Stimulated activated CD8-positive, alpha-beta memory T cell treated with anti-CD3 and anti-CD28 coated beads, Interleukin-4, amount 100 ng/mL, for 1 hour (primary cell): Measurements from ENCODE around the gene CMTM4.
"Not testable (repeated sequence)": the region's sequence is repeated elsewhere in the genome, so short reads cannot be mapped to it uniquely, and the experiment has no call there.

ENCODE experiments used
- DNase-seq, 2 donors: peaks; one replicate each; pipeline ENCODE4 v3.0.0-alpha.2; 2020; ENCODE audit warnings: low read depth in 2 of 2, low spot score in 1 of 2

Gene CMTM4

DNA sequence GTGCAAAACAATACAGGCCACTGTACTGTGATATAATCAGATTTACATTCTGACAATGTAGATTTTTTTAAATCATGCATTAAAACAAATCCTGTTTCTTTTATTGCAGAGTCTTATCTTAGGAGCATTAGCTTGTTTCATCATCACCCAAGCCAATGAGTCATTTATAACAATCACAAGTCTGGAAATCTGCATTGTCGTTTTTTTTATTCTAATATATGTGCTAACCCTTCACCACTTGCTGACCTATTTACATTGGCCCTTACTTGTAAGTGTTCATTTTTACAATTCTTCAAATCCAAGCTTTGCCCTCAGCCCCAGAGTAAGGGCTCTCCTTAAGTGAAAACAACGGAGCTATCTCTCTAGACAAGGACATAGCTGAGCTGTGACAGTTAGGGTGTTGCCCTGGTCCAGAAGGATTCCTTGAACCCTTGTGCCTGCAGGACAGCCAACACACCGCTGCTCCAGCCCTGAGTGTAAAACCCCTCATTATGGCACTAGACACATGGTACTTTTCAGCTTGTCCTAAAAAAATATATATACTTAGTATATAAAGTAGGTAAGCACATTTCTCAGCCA lies 126.6 kb downstream of the CMTM4 start:
- DNase-seq: no peak

DNA sequence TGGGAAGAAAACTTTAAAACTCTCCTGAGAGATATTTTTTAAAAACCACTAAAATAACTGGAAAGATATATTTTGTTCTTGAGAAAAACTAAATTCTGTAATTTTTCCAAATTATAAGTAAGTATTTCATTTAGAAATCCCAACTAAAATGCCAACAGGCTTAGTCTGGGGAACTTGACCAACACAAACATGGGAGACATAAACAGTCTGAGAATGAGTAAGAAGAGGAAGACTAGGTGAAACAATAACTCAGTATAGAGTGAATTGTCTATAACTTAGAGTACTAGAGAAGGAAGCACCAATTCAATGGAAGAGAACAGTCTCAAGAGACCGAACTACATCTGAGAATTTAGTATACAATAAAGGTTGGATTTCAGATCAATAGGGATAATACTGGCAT lies 127.4 kb downstream of the CMTM4 start:
- no peak for DNase-seq

DNA sequence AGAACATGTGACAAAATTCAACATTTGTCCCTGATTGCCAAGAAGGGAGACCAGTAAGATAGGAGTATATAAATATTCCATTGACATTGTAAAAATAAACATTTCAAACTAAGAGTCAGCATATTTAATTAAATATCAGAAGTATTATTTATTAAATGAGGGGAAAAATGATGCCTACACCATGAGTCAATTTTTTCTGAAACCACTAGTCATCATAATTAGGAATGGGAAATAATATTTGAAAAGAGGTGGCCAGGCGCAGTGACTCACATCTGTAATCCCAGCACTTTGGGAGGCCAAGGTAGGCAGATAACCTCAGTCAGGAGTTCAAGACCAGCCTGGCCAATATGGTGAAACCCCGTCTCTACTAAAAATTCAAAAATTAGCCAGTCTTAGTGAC lies 128.2 kb downstream of the CMTM4 start:
- no peak for DNase-seq

DNA sequence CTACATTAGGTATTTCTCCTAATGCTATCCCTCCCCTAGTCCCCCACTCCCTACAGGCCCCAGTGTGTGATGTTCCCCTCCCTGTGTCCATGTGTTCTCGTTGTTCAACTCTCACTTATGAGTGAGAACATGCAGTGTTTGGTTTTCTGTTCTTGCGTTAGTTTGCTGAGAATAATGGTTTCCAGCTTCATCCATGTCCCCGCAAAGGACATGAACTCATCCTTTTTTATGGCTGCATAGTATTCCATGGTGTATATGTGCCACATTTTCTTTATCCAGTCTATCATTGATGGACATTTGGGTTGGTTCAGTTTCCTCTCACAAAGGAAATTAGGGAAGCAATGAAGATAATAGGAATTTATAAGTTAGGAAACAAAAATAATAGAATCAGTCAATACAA lies 129.3 kb downstream of the CMTM4 start:
- not testable (repeated sequence) for DNase-seq

DNA sequence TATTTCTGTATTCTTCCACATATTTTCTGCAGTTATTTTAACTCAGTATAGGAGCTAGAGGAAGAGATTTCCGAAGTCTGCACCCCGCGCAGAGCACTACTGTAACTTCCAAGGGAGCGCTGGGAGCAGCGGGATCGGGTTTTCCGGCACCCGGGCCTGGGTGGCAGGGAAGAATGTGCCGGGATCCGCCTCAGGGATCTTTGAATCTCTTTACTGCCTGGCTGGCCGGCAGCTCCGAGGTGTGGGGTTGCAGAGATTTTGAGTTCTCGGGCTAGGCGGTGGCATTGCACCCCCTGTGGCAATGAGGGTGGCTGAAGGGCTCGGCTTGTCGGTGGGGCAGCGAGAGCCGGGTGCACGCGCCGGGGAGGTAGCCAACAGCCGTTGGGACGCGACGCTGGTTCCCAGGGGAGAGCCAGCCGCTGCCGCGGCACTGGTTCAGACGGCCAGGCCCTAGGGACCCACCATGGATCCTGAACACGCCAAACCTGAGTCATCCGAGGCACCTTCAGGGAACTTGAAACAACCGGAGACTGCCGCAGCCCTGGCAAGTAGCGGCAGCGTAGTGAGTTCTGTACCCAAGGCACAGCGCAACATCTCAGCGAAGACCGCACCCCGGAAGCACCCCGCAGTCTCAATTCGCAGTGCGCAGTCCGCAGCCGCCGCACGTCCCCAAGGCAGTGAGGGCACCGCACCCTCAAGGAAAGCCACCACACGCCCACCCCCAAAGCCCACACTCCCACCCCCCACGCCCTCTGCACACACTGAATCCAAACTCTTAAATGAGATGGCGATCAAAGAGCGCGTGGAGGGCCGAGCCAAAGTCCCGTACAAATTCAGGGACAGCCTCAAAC lies 130.3 kb downstream of the CMTM4 start, which contains the start of gene CMTM1:
Gene CMTM1, plus strand, starts transcription at position 389 of the 851 bp plus-strand sequence. Its CDS starts 75 bp downstream, at position 464.
- no peak for DNase-seq
